Urinary bladder (tissue), 4 donors: ENCODE measurements around the gene TKFC. TPM values are rescaled to one million over a fixed set of nuclear protein-coding genes. Genes with fewer than 3 reads are reported as not detected.

Experiments
- DNase-seq: peaks from one replicate; pipeline ENCODE4 v3.0.0-alpha.2; 2015; ENCODE audit errors: extremely low spot score
- H3K27ac ChIP-seq: one replicate; pipeline ENCODE4 v1.5.1; 2013; ENCODE audit warnings: low read depth, mild to moderate bottlenecking, moderate library complexity
- H3K36me3 ChIP-seq: one replicate; pipeline ENCODE4 v1.6.1; 2013; ENCODE audit warnings: mild to moderate bottlenecking, moderate library complexity; ENCODE audit not compliant: insufficient read depth
- H3K4me1 ChIP-seq: one replicate; pipeline ENCODE4 v1.6.1; 2013; ENCODE audit warnings: mild to moderate bottlenecking, moderate library complexity; ENCODE audit not compliant: insufficient read depth
- H3K4me3 ChIP-seq: one replicate; pipeline ENCODE4 v1.5.1; 2013; ENCODE audit warnings: low read depth, low read length
- WGBS: extraction: QIAGEN DNeasy Blood & Tissue Kit; methylation state at CpG from one replicate; pipeline ENCODE4 v1.1.7; 2013; 5-methylcytosine and 5-hydroxymethylcytosine counted together
- polyA plus RNA-seq: library from polyadenylated mRNA; stranded (reverse); fragments of 200-250 nt; gene quantifications from one replicate; pipeline ENCODE4 v1.2.3, GENCODE V29; 2013
- total RNA-seq: library from RNA; depleted of rRNA; stranded (reverse); fragments of >200 nt; gene quantifications from one replicate; pipeline ENCODE4 v1.2.3, GENCODE V29; 2014
- donor health status: healthy with polysubstance abuse.
- donor health status: healthy.

Gene TKFC
- total and polyA plus RNA-seq, 2 donors = 8.3 to 27.6 TPM

DNA sequence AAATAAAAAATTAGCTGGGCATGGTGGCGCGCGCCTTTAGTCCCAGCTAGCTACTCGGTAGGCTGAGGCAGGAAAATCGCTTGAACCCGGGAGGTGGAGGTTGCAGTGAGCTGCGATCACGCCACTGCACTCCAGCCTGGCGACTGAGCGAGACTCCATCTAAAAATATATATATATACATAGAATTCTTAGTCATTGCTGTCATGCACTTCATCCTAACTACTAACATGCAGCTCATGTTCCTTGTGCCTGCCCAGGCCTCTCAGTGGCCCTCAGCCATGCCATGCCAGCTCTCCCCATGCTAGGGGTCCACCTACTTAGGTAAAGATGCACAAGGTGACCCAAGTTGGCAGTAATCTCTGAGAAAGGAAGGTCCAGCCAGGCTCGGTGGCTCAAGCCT is 25.5 kb downstream of the TKFC start:
- H3K4me3 ChIP-seq = no peak overlapping the region
- no peak for DNase-seq
- WGBS = 97% methylated on average over 11 of the region's 11 CpGs
- H3K4me1 ChIP-seq = peaks cover 2% of the 10 kb centered on the region
- no peak overlapping the region for H3K27ac ChIP-seq
- no peaks in the 10 kb centered on the region for H3K36me3 ChIP-seq

DNA sequence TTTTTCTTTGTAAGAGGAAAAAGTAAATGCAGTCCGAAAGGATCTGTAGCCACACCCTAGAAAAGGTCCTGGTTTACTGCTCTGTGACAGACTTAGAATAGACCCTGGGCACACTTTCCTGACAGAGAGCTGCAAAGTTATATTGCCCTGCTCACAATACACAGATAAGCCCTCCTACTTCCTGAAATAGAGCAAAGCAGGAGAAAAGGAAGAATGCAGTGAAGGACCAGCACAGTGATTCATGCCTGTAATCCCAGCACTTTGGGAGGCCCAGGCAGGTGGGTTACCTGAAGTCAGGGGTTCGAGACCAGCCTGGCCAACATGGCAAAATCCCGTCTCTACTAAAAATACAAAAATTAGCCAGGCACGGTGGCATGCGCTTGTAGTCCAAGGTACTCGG is 26.5 kb downstream of the TKFC start:
- 88% methylated on average over 6 of the region's 6 CpGs for WGBS
- H3K36me3 ChIP-seq = no peaks in the 10 kb centered on the region
- H3K27ac ChIP-seq = no peak overlapping the region
- peaks cover 2% of the 10 kb centered on the region for H3K4me1 ChIP-seq
- no peak for DNase-seq
- H3K4me3 ChIP-seq = no peak overlapping the region

- no peaks in the 10 kb centered on the region for H3K36me3 ChIP-seq
- peak overlapping the region; percentile 98 for H3K27ac ChIP-seq
- peak overlapping the region; percentile 59 for H3K4me3 ChIP-seq
- no peak for DNase-seq
- peaks cover 2% of the 10 kb centered on the region for H3K4me1 ChIP-seq
- WGBS = 2% methylated on average over 22 of the region's 22 CpGs
These were observed 28.3 kb downstream of the TKFC start for GRCh38 chr11:61361237-61361740.

- Histone ChIP-seq H3K36me3 (no peaks in the 10 kb centered on the region), H3K27ac (peak within 1 kb of the TSS; percentile 98), H3K4me3 (peak within 1 kb of the TSS; percentile 59), H3K4me1 (peaks cover 2% of the 10 kb centered on the region)
- under 1% methylated on average over 63 of the region's 63 CpGs for WGBS
- DNase-seq = peak; percentile 86
These were observed 28.9 kb downstream of the TKFC start, which contains the start of the genes CYB561A3 and TMEM138 for GRCh38 chr11:61361741-61362541. Gene CYB561A3, minus strand, starts transcription at chr11:61361882. Its CDS starts 5,169 bp downstream, at chr11:61356713. Gene TMEM138, plus strand, starts transcription at chr11:61362374. Its CDS starts 2,017 bp downstream, at chr11:61364391.

DNA sequence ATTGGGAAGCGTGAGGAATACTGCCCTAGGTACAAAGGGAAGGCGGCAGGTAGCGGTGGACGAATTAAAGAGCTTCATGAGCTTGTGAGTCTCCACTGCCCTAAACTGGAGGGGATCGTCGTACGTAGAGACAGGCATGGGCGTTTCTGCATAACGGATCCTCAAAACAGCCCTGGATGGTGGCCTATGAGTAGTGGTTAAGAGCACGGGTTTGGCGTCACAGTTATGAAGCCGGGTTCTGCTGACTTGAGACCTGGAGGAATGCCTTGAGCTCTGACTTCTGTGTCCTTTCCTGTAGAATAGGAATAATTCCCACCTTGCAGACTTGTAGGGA is 29.5 kb downstream of the TKFC start:
- under 1% methylated on average over 12 of the region's 12 CpGs for WGBS
- no peak for DNase-seq
- H3K27ac ChIP-seq = no peak overlapping the region
- peak overlapping the region; percentile 59 for H3K4me3 ChIP-seq
- peaks cover 2% of the 10 kb centered on the region for H3K4me1 ChIP-seq
- peaks cover 3% of the 10 kb centered on the region for H3K36me3 ChIP-seq

GRCh38 chr11:61364012-61364675 is 31.1 kb downstream of the TKFC start:
- H3K4me3 ChIP-seq = no peak overlapping the region
- peaks cover 2% of the 10 kb centered on the region for H3K4me1 ChIP-seq
- H3K36me3 ChIP-seq = peaks cover 3% of the 10 kb centered on the region
- 90% methylated on average over 5 of the region's 5 CpGs for WGBS
- DNase-seq = no peak
- no peak overlapping the region for H3K27ac ChIP-seq

GRCh38 chr11:61367406-61367805 is 34.4 kb downstream of the TKFC start:
- H3K4me1 ChIP-seq = peaks cover 2% of the 10 kb centered on the region
- H3K36me3 ChIP-seq = peaks cover 3% of the 10 kb centered on the region
- 84% methylated on average over 6 of the region's 6 CpGs for WGBS
- no peak for DNase-seq
- H3K4me3 ChIP-seq = no peak overlapping the region
- H3K27ac ChIP-seq = no peak overlapping the region

- no peak overlapping the region for H3K4me3 ChIP-seq
- no peaks in the 10 kb centered on the region for H3K4me1 ChIP-seq
- WGBS = 95% methylated on average over 7 of the region's 7 CpGs
- no peak overlapping the region for H3K27ac ChIP-seq
- DNase-seq = no peak
- peaks cover 3% of the 10 kb centered on the region for H3K36me3 ChIP-seq
These were observed 35.6 kb downstream of the TKFC start for GRCh38 chr11:61368646-61369045.

DNA sequence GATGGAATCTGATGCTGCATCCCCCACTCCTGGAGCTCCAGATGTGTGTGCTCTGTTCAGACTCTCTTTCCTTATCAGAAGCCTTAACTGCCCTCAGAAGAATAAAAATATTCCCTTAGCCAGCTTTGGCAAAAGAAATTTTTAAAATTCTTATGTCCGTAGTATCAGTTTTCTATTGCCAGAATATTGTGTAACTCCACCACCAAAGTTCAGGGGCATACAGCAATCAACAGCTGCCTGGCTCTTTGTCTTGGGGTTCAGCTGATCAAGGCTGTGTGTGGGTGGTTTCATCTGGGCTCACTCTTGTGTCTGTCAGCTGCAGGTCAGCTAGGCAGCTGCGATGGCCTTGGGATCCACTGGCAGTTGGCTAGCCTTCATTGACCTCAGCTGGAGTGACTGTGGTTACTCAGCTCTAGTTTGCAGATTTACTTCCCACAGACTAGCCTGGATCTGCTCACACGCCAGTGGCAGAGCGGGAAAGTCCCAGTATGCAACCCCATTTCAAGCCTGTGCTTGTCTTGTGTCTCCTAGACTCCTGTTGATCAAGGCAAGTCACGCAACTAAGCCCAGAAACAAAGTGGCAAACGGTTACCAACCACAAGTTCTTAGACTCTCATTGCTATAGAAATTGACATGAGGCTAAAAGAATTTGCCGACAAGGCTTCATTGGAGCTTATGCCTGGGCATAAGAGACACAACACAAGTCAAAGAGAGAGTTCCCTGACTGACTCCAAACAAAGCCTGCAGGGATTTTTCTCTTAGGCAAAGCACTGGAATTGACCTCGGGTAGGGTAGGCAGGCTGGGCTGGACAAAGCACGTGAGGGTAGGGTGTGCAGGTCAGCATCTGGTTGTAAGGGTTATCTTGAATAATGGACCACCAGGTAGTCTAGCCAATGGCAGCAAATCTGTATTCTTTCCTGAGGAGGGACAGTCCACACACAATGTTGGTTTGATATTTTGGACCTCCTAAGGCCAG is 36.6 kb downstream of the TKFC start:
- H3K4me3 ChIP-seq = no peak overlapping the region
- 75% methylated on average over 9 of the region's 9 CpGs for WGBS
- H3K36me3 ChIP-seq = peaks cover 3% of the 10 kb centered on the region
- no peaks in the 10 kb centered on the region for H3K4me1 ChIP-seq
- H3K27ac ChIP-seq = peak overlapping the region; percentile 34
- no peak for DNase-seq

GRCh38 chr11:61370349-61371005 is 37.4 kb downstream of the TKFC start:
- Histone ChIP-seq H3K27ac (peak overlapping the region; percentile 34), H3K4me1 (no peaks in the 10 kb centered on the region), H3K36me3 (peaks cover 3% of the 10 kb centered on the region), H3K4me3 (no peak overlapping the region)
- 92% methylated on average over 8 of the region's 8 CpGs for WGBS
- DNase-seq = no peak

DNA sequence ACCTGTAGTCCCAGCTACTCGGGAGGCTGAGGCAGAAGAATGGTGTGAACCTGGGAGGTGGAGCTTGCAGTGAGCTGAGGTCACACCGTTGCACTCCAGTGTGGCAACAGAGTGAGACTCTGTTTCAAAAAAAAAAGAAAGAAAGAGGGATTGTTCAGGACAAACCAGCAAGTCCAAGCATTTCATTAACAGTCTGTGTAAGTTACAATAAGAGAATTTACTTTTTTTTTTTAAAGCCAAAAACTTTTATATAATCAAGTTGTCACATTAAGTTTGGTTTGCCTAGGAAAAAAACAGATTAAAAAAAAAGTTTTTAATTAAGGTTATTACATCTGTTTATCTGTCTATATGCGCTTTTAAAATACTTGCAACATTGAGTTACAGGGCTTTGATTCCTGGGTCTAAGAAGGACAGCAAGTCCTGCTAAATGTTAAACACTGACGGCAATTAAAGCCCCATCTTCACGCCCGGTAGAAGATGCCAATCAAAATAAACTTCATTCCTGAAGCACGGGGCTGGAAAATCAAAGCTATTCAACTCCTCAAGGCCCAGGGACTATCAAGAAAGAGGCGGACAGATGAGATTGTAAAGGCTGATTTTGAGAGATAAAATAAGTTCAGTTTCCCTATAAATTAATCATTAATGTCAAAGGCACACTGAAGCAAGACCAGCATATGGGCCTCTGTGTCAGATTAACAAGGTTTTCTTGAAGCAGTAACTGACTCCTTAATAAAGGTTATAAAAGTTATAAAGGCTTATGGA is 39.8 kb downstream of the TKFC start:
- Histone ChIP-seq H3K4me1 (no peaks in the 10 kb centered on the region), H3K4me3 (no peak overlapping the region), H3K36me3 (no peaks in the 10 kb centered on the region), H3K27ac (no peak overlapping the region)
- no peak for DNase-seq
- 90% methylated on average over 8 of the region's 8 CpGs for WGBS

DNA sequence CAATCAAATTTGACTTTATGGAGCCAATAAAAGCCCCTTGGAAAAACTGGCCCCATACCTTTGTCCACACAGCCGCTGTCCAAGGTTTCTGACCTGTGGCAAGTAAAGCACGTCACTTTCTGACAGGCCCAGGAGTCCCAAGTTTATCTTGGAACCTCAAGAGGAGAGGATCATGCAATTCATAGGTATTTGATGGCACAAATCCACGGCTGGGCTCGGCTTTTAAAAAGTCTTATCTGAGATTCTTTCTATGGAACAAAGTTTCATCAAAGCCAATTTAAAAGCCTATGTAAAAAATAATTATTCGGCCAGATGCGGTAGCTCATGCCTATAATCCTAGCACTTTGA is 42.7 kb downstream of the TKFC start:
- Histone ChIP-seq H3K4me3 (no peak overlapping the region), H3K27ac (no peak overlapping the region), H3K4me1 (no peaks in the 10 kb centered on the region), H3K36me3 (no peaks in the 10 kb centered on the region)
- DNase-seq = no peak
- WGBS = 84% methylated on average over 6 of the region's 6 CpGs
